ENCODE data around the gene DLGAP4.

The DLGAP4 gene

GRCh38 chr20:36479938-36480337 lies 173.8 kb downstream of the DLGAP4 start:
- TF ChIP-seq, protein P1, sequence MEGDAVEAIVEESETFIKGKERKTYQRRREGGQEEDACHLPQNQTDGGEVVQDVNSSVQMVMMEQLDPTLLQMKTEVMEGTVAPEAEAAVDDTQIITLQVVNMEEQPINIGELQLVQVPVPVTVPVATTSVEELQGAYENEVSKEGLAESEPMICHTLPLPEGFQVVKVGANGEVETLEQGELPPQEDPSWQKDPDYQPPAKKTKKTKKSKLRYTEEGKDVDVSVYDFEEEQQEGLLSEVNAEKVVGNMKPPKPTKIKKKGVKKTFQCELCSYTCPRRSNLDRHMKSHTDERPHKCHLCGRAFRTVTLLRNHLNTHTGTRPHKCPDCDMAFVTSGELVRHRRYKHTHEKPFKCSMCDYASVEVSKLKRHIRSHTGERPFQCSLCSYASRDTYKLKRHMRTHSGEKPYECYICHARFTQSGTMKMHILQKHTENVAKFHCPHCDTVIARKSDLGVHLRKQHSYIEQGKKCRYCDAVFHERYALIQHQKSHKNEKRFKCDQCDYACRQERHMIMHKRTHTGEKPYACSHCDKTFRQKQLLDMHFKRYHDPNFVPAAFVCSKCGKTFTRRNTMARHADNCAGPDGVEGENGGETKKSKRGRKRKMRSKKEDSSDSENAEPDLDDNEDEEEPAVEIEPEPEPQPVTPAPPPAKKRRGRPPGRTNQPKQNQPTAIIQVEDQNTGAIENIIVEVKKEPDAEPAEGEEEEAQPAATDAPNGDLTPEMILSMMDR (IDR thresholded peaks at IDR 0.05; ENCODE audit: extremely low read depth, missing control alignments): no peak
- DNase-seq (ENCODE audit: low spot score): no peak

- TF ChIP-seq, protein P1 (IDR thresholded peaks at IDR 0.05; ENCODE audit: extremely low read depth, missing control alignments): no peak
- no peak for DNase-seq (ENCODE audit: low spot score)
Measured at GRCh38 chr20:36480456-36481048, 174.4 kb downstream of the DLGAP4 start.

GRCh38 chr20:36481380-36482043 lies 175.4 kb downstream of the DLGAP4 start:
- no peak for DNase-seq (ENCODE audit: low spot score)
- TF ChIP-seq, protein P1 (IDR thresholded peaks at IDR 0.05; ENCODE audit: extremely low read depth, missing control alignments): no peak

DNA sequence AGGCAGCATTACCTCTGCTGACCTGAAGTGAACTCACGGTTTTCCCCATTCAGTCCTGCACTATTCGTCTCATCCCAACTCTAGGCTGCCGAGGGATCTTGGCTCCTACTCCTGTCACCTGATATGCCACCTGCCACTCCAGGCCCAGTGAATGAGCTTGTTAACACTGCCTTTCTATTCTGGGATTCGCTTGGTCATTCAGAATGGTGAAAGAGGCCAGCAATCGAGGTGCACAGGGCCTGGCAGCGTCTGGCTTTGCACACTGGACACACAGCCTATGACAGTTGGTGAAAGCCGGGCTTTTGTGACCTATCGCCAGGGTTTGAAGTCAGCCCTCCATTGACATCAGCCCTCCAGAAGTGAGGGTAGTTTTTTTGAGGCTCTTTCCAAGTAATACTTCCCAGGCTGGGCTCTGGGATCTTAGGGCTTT lies 175.9 kb downstream of the DLGAP4 start:
- DNase-seq (ENCODE audit: low spot score): no peak
- TF ChIP-seq, protein P1 (IDR thresholded peaks at IDR 0.05; ENCODE audit: extremely low read depth, missing control alignments): no peak

- TF ChIP-seq, protein P1 (IDR thresholded peaks at IDR 0.05; ENCODE audit: extremely low read depth, missing control alignments): no peak
- DNase-seq (ENCODE audit: low spot score): no peak
Measured at GRCh38 chr20:36483209-36483918, 177.2 kb downstream of the DLGAP4 start.

DNA sequence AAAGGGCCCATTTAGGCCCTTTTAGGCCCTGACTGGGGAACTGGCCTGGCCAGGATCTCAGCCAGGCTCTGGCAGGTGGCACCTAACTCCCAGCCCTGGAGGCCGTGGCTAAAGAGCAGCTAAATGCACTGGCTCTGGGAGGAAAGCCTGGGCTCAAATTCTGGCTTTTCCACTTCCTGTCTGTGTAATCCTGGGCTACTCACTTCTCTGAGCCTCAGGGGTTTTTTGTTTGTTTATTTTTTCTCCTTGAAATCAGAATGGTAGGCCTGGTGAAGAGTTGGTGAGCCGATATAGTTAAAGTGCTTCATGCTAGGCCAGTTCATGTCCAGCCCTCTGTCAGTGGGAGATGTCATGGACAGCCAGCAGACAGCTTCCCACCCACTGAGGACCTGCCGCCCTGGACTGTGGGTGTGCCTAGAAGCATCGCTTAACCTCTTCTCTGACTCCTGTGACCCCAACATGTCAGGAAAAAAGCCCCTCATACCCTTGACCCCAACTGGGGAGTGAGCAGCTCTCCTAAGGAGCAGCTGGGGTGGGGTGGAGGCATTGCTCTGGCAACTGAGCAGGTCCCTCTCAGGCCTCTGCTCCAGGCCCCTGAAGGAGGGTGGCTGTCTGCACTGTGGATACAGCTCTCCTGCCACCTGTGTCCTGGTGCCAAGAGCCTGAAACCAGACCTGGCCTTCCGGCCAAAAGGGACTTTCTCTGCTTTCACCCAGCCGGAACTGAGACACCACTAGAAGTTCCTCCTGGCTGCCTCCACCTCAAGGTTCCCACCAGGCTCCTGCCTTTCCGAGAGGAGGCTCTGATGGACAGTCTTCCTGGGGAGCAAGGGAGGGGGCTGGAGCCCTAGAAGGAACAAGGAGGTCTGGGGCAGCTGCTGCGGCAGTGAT lies 178.0 kb downstream of the DLGAP4 start:
- TF ChIP-seq, protein P1 (IDR thresholded peaks at IDR 0.05; ENCODE audit: extremely low read depth, missing control alignments): no peak
- DNase-seq (ENCODE audit: low spot score): no peak
